B cell (primary cell): ENCODE measurements around the gene AHCY. TPM values are rescaled to one million over a fixed set of nuclear protein-coding genes. Genes with fewer than 3 reads are reported as not detected.

ENCODE experiments used
- ATAC-seq: fragments of 200-7000 bp; cut with Tn5 transposase; one replicate; pipeline ENCODE4 v1.10.0; 2021; ENCODE audit warnings: low read depth, mild to moderate bottlenecking, moderate number of reproducible peaks, moderate library complexity
- CTCF ChIA-PET: fragments of 350-600 bp; sonication (Branson Sonifier 250); formaldehyde crosslinking; loops from one replicate; lab custom pipeline; 2021; ENCODE audit warnings: antibody characterized with exemption, inconsistent platforms; lab: Charles Lee
- POLR2A ChIA-PET: fragments of 350-600 bp; sonication (Branson Sonifier 250); formaldehyde crosslinking; loops from one replicate; lab custom pipeline; 2021; ENCODE audit warnings: antibody characterized with exemption; lab: Charles Lee
- DNase-seq: peaks from one replicate; pipeline ENCODE4 v3.0.0; 2013
- H2AFZ ChIP-seq: 2 replicates; pipeline ENCODE4 v1.6.1; 2012; ENCODE audit warnings: mild to moderate bottlenecking, low read depth, low read length; ENCODE audit not compliant: insufficient read depth, poor library complexity, severe bottlenecking
- H3K27ac ChIP-seq, 2 donors: 1 replicate in 1 of 2; 2 replicates in 1 of 2; pipeline ENCODE4 v1.5.1; 2012 to 2013; ENCODE audit warnings: low read length in 2 of 2, mild to moderate bottlenecking in 2 of 2, moderate library complexity in 1 of 2
- H3K27me3 ChIP-seq, 4 experiments: fragments of 200-600 bp in 1 of 4; sonication (generic) in 1 of 4; replicated peaks in 1 of 4; 1 replicate in 2 of 4; 2 replicates in 2 of 4; pipeline versions ENCODE4 v1.6.1 to v1.7.0; 2013 to 2016; ENCODE audit warnings: low read length in 3 of 4, mild to moderate bottlenecking in 2 of 4, mixed read lengths in 1 of 4, moderate library complexity in 1 of 4; ENCODE audit not compliant: insufficient read depth in 4 of 4, control insufficient read depth in 3 of 4; ENCODE audit errors: control extremely low read depth in 1 of 4
- H3K36me3 ChIP-seq, 2 experiments: replicated peaks in 1 of 2; 1 replicate in 1 of 2; 2 replicates in 1 of 2; pipeline versions ENCODE4 v1.6.1 to v1.7.1; 2013; ENCODE audit warnings: low read length in 1 of 2; ENCODE audit not compliant: insufficient read depth in 2 of 2, control insufficient read depth in 1 of 2; ENCODE audit errors: control extremely low read depth in 1 of 2, extremely low read depth in 1 of 2
- H3K4me1 ChIP-seq, 2 donors: fragments of 200-600 bp in 1 of 2; sonication (generic) in 1 of 2; 1 replicate in 1 of 2; 2 replicates in 1 of 2; pipeline versions ENCODE4 v1.5.1 to v1.6.1; 2013 to 2017; ENCODE audit warnings: low read length in 2 of 2; ENCODE audit not compliant: control insufficient read depth in 2 of 2, insufficient read depth in 2 of 2
- H3K4me2 ChIP-seq: replicated peaks from 2 replicates; pipeline ENCODE3; 2012; ENCODE audit warnings: mild to moderate bottlenecking, low read depth, low read length; ENCODE audit not compliant: poor library complexity, severe bottlenecking
- H3K4me3 ChIP-seq, 5 experiments: fragments of 200-600 bp in 1 of 5; sonication (generic) in 1 of 5; 1 replicate in 3 of 5; 2 replicates in 2 of 5; pipeline versions ENCODE4 v1.5.1 to v1.7.0; 2011 to 2016; ENCODE audit warnings: low read length in 4 of 5, mild to moderate bottlenecking in 4 of 5, low read depth in 2 of 5, control low read depth in 1 of 5, moderate library complexity in 1 of 5; ENCODE audit not compliant: insufficient read depth in 1 of 5; ENCODE audit errors: control extremely low read depth in 1 of 5, extremely low read depth in 1 of 5
- H3K79me2 ChIP-seq: fragments of 200-600 bp; sonication (generic); one replicate; pipeline ENCODE4 v1.6.0; 2016; ENCODE audit warnings: low read length; ENCODE audit not compliant: control insufficient read depth, insufficient read depth
- H3K9ac ChIP-seq: fragments of 200-600 bp; sonication (generic); 2 replicates; pipeline ENCODE4 v1.6.1; 2017; ENCODE audit warnings: mild to moderate bottlenecking, low read length, moderate library complexity
- H3K9me3 ChIP-seq, 3 donors: one replicate each; pipeline versions ENCODE4 v1.6.1 to v1.7.1; 2013; ENCODE audit warnings: low read length in 2 of 3; ENCODE audit not compliant: control insufficient read depth in 2 of 3, insufficient read depth in 1 of 3; ENCODE audit errors: control extremely low read depth in 1 of 3
- H4K20me1 ChIP-seq: 2 replicates; pipeline ENCODE4 v1.6.0; 2012; ENCODE audit warnings: mild to moderate bottlenecking, low read length; ENCODE audit not compliant: insufficient read depth, control insufficient read depth, poor library complexity, severe bottlenecking
- H3K27ac Mint-ChIP-seq: one replicate; pipeline ENCODE4 v1.8.0; 2021; ENCODE audit warnings: mixed read lengths
- H3K27me3 Mint-ChIP-seq: one replicate; pipeline ENCODE4 v1.8.0; 2021; ENCODE audit warnings: mixed read lengths
- H3K4me1 Mint-ChIP-seq: one replicate; pipeline ENCODE4 v1.8.0; 2021; ENCODE audit warnings: mixed read lengths
- H3K4me3 Mint-ChIP-seq: one replicate; pipeline ENCODE4 v1.8.0; 2021; ENCODE audit warnings: mixed read lengths
- H3K9me3 Mint-ChIP-seq: one replicate; pipeline ENCODE4 v1.8.0; 2022; ENCODE audit warnings: mixed read lengths; ENCODE audit not compliant: insufficient read depth
- CTCF ChIP-seq: fragments of 200-600 bp; IDR thresholded peaks from one replicate; pipeline ENCODE4 v1.8.0; 2022; ENCODE audit warnings: antibody characterized with exemption, mild to moderate bottlenecking
- EZH2 ChIP-seq: IDR thresholded peaks from 2 replicates; pipeline ENCODE4 v1.6.1; 2012; ENCODE audit warnings: borderline replicate concordance, low read depth, mild to moderate bottlenecking, moderate library complexity, low read length; ENCODE audit not compliant: insufficient read depth, poor library complexity, severe bottlenecking
- WGBS: methylation state at CpG from one replicate; pipeline ENCODE4 v1.1.5; 2013; ENCODE audit warnings: missing lambda C conversion rate; ENCODE audit not compliant: insufficient coverage; 5-methylcytosine and 5-hydroxymethylcytosine counted together
- intact Hi-C: fragments of 100-400 bp; cut with micrococcal nuclease; formaldehyde crosslinking; loops from one replicate; pipeline ENCODE4 v1.10.0; 2022
- polyA plus RNA-seq: library from polyadenylated mRNA; depleted of rRNA; stranded (reverse); fragments of >200 nt; gene quantifications from 2 replicates; pipeline ENCODE4 v1.2.3, GENCODE V29; 2012
- total RNA-seq, 2 donors: library from RNA; stranded (reverse); fragments of 120-200 nt in 1 of 2; gene quantifications; 1 replicate in 1 of 2; 2 replicates in 1 of 2; pipeline versions ENCODE4 v1.2.3 to v1.2.4, GENCODE V29; 2013 to 2022

AHCY gene
- total and polyA plus RNA-seq, 2 donors (not counting 1 experiment from before 2014, with no cell fraction given), result 43.6 to 44.0 TPM

- no peaks in the 10 kb centered on the region for H4K20me1 ChIP-seq
- no peak for ATAC-seq
- Mint-ChIP-seq H3K27me3 (peaks cover 12% of the 10 kb centered on the region), H3K27ac (no peak overlapping the region), H3K4me1 (no peaks in the 10 kb centered on the region), H3K9me3 (no peaks in the 10 kb centered on the region), H3K4me3 (no peak overlapping the region)
- H3K9ac ChIP-seq, result no peak overlapping the region
- no peak overlapping the region for H3K27ac ChIP-seq
- H3K4me3 ChIP-seq, result no peak overlapping the region
- H3K4me1 ChIP-seq, result no peaks in the 10 kb centered on the region
- intact Hi-C loops, result no loop called here
- H2AFZ ChIP-seq, result no peak overlapping the region
- H3K79me2 ChIP-seq, result no peaks in the 10 kb centered on the region
- H3K36me3 ChIP-seq, result no peaks in the 10 kb centered on the region
- WGBS, result 89% methylated on average over 3 of the region's 3 CpGs
- ChIA-PET POLR2A (no interaction called here), CTCF (interaction anchor here (1.3 kb wide), 1 partner anchor 196 kb away, joined by 3 read pairs; the partner anchor contains the start of gene DYNLRB1)
- H3K9me3 ChIP-seq, result no peaks in the 10 kb centered on the region
- peaks cover 0 to 3% (median 2%) of the 10 kb centered on the region in 4 experiments for H3K27me3 ChIP-seq
- no peak overlapping the region for H3K4me2 ChIP-seq
- DNase-seq, result no peak
- TF ChIP-seq CTCF, result no peak
- no peak for TF ChIP-seq EZH2
Measured at GRCh38 chr20:34320861-34321260, 17.7 kb upstream of the AHCY start.

GRCh38 chr20:34318609-34319443 lies 15.7 kb upstream of the AHCY start:
- CTCF ChIA-PET, result interaction anchor here (1.4 kb wide), 1 partner anchor 158 kb away, joined by 3 read pairs; no protein-coding TSS in a partner anchor
- no peaks in the 10 kb centered on the region for H3K9me3 ChIP-seq
- no peaks in the 10 kb centered on the region for H4K20me1 ChIP-seq
- no peak overlapping the region for H3K27ac ChIP-seq
- no peak overlapping the region for H3K4me3 Mint-ChIP-seq
- H3K9me3 Mint-ChIP-seq, result no peaks in the 10 kb centered on the region
- H3K4me1 ChIP-seq, result no peaks in the 10 kb centered on the region
- POLR2A ChIA-PET, result no interaction called here
- DNase-seq, result no peak
- WGBS, result 75% methylated on average over 2 of the region's 4 CpGs
- no peaks in the 10 kb centered on the region for H3K79me2 ChIP-seq
- TF ChIP-seq EZH2 (no peak), CTCF (no peak)
- H3K4me1 Mint-ChIP-seq, result no peaks in the 10 kb centered on the region
- H3K4me3 ChIP-seq, result no peak overlapping the region
- H2AFZ ChIP-seq, result no peak overlapping the region
- no peak overlapping the region for H3K4me2 ChIP-seq
- H3K27me3 Mint-ChIP-seq, result peaks cover 4% of the 10 kb centered on the region
- H3K36me3 ChIP-seq, result no peaks in the 10 kb centered on the region
- H3K9ac ChIP-seq, result no peak overlapping the region
- intact Hi-C loops, result no loop called here
- peaks cover 0 to 3% (median 0%) of the 10 kb centered on the region in 4 experiments for H3K27me3 ChIP-seq
- no peak overlapping the region for H3K27ac Mint-ChIP-seq
- ATAC-seq, result no peak
